NOMO-1 (cell line): ENCODE data around the gene STX2.
"Not testable (repeated sequence)": the region's sequence is repeated elsewhere in the genome, so short reads cannot be mapped to it uniquely, and the experiment has no call there.

Source experiments
- DNase-seq, 2 experiments: peaks; one replicate each; lab custom pipeline; 2025; ENCODE audit not compliant: unreplicated experiment in 2 of 2; lab: John Stamatoyannopoulos, UW

STX2 gene

GRCh38 chr12:130768120-130768519 is 70.9 kb downstream of the STX2 start:
- DNase-seq, result no peak

DNA sequence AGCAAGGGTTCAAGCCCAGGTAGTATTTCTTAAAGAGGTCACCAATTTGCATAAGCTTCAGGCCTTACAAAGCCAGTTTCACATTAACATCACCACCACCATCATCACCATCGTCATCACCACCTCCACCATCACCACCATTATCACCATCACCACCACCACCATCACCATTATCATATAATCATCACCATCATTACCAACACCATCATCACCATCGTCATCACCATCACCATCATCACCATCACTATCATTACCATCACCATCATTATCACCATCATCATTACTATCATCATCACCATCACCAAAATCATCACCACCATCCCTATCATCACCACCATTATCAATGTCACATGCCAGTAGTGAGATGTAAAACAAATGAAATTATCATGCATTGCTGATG is 72.6 kb downstream of the STX2 start:
- DNase-seq, result no peak

GRCh38 chr12:130765186-130765659 is 73.8 kb downstream of the STX2 start:
- no peak for DNase-seq

GRCh38 chr12:130764475-130765185 is 74.4 kb downstream of the STX2 start:
- no peak for DNase-seq

- no peak for DNase-seq
Observed at GRCh38 chr12:130764073-130764472, 75.0 kb downstream of the STX2 start.

DNA sequence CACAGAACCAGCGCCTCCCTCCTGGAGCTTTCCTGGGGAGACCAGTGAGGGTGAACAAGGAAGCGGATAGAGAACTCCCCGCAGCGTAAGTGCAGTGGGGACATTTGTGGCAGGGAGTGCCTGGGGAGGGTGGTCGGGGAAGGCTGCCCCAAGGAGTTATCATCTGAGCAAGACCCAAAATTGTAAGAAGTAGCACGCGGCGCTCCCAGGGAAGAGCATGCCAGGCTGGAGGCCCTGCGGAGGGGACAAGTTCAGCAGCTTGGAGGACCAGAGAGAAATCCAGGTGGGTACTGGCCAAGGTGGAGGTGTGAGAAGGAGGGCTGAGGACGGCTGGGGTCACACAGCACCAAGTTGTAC is 76.8 kb downstream of the STX2 start:
- no peak for DNase-seq

DNA sequence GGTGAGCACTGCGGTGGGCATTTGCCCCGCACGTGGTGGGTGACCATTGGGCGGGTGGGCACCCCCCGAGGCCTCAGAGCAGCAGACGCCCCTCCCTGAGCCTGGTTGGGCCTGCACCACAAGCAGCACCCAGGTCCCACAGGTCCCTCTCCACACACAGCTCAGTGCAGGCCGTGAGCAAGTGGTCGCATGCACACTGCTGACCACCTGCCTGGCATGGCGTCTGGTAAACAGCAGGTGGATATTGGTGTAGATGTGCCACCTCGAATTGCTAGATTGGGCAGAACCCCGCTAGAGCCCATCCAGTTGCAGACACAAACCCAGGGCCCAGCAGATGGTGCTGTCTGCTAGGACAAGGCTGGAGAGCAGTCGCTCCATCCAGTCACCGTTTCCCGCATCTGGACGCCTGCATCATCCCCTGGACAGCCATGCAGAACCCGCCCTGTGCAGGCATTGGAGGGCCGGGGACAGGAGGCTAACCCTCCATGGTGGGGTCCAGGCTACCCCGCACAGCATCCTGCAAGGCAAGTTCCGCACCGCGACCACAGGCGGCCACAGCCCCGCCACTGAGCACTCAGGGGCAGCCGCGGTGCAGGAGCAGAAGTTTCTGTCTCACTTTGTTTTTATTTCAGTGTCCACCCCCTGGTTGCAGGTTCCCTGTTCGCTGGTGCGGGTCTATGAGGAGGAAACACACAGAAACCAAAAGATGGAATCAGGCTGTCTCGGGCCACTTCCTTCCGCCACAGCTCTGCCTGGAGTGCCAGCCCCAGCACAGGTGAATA is 77.3 kb downstream of the STX2 start:
- no peak for DNase-seq

GRCh38 chr12:130754234-130754901 is 84.7 kb downstream of the STX2 start:
- no peak for DNase-seq

DNA sequence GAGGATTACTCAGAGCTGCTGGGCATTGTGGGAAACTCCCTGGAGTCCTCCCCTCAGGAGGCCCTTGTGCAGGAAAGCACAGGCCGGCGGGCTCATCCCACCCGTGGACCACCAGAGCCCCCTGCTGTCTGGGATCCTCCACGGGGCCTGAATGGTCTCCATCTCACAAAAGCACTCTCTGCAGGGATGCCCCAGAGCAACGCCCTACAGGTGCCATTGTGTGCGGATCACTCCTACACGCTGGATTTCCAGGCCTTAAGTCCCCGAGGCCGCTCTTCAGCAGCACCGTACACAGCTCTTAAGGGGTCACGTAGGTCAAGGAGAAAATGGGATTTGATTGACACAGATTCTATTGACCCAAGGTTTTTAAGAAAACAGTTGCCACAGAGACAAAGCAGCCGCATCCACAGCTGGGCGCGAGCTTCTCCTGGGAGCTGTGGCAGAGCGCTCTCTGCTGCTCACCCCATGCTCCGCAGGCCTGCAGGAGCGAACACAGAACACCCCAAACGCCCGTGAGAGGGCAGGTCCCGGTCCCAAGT is 86.3 kb downstream of the STX2 start:
- DNase-seq, result no peak

DNA sequence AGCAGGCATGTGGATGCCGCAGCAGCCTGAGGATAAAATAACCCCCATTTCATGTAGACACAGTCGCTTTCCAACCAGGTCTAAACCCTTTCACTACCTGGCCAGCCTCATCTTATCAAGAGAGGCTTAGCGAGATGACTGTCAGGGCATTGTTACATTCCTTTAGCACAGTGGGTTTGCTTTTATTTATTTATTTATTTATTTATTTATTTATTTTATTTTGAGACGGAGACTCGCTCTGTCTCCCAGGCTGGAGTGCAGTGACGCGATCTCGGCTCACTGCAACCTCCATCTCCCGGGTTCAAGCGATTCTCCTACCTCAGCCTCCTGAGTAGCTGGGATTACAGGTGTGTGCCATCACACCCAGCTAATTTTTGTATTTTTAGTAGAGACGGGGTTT is 87.0 kb downstream of the STX2 start:
- not testable (repeated sequence) for DNase-seq

- no peak for DNase-seq
Observed at GRCh38 chr12:130748786-130749185, 90.3 kb downstream of the STX2 start.

GRCh38 chr12:130747867-130748740 is 90.9 kb downstream of the STX2 start:
- peak; percentile 69 to 80 for DNase-seq

DNA sequence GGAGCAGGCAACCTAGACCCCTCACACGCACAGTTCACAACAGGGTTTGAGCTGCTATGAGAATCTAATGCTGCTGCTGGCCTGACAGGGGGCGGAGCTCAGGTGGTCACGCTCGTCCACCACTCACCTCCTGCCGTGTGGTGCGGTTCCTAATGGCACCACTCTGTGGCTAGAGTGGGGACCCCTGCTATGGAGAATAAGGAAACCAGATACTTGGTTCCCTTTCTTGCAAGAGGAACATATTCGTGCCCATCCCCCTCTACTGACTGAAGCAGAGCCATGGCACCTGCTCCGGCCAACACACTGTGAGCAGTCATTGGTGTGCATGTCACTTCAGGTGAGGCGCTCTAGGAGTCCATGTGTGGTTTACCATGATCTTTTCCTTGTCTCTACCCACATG is 92.5 kb downstream of the STX2 start:
- no peak for DNase-seq

DNA sequence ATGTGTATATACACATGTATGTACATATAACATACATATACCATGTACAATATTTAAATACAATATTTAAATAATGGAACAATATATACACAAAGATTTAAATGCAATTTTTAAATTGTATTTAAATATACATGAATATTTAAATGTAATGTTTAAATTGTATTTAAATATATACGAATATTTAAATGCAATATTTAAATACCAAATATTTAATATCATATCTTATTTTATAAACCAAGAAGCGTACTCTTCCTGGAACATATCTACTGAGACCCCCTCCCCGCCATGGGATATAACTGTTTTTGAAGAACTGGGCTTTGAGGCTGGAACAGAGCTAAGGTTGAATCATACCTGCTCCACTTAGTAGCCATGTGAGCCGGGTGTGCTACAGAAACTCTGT is 93.1 kb downstream of the STX2 start:
- no peak for DNase-seq

- DNase-seq, result no peak
Observed at GRCh38 chr12:130744274-130744673, 94.8 kb downstream of the STX2 start.

DNA sequence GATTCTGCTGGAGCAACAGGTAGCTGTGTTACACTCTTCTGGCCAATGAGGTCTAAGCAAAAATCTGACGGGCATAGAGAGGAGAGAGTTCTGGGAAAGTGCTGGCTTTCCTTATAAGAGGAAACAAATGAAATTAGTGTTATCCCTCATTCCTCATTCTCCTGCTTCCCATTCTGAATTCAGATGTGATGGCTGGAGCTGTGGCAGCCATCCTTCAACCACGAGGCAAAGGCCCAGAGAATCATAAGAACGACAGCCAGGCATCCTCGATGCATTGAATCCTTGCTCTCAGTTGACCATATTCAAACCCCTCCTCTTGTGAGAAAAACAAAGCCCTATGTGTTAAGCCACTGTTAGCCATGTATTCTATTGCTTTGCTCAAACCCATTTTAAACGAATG is 95.4 kb downstream of the STX2 start:
- no peak for DNase-seq

DNA sequence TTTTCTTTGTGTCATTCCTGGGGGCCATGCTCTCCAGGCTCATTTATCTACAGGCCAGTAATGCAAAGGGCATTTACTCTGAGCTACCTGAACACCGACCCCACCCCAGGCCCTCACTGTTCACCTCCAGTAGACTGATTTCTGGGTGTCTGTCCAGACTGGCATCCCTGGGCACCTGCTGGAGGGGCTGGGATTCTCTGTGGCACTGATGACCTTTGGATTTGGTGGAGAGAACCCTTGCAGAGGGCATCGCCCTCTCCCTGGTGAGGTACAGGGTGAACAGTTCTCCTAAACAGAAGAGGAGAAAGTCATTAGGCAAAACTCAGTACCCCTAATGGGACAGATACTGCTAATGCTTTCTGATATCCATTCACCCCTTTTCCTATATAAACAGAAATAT is 95.9 kb downstream of the STX2 start:
- DNase-seq, result no peak

DNA sequence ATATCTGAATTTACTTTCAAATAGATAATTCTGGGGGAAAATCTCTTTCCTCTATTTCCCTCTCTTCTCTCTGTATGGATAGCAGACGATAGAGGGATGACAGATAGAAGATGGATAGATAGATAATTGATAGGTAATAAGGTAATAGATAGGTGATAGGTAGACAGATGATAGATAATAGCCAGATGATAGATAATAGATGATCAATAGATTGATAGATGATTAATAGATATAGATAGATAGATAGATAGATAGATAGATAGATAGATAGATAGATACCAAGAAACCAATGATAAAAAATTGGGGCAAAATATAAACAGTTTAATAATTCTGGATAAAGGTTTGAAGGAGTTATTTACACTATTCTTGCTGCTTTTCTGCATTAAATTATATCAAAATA is 96.3 kb downstream of the STX2 start:
- no peak for DNase-seq

GRCh38 chr12:130742112-130742511 is 96.9 kb downstream of the STX2 start:
- DNase-seq, result no peak
